Activated T-cell treated with anti-CD3 and anti-CD28 coated beads, Interleukin-2, amount 50 U/mL, for 24 hours (primary cell): Measurements from ENCODE around the gene CILP.
A peak's percentile ranks its signal among the peaks of the same experiment; 100 is the strongest.

Experiments
- DNase-seq: peaks from one replicate; pipeline ENCODE4 v3.0.0-alpha.2; 2020
- H3K27ac Mint-ChIP-seq: 2 replicates; pipeline ENCODE4 v1.8.0; 2020; ENCODE audit warnings: mild to moderate bottlenecking, mixed read lengths
- H3K27me3 Mint-ChIP-seq: 2 replicates; pipeline ENCODE4 v1.8.0; 2020; ENCODE audit warnings: mixed read lengths
- H3K36me3 Mint-ChIP-seq: 2 replicates; pipeline ENCODE4 v1.8.0; 2020; ENCODE audit warnings: low read depth, mixed read lengths
- H3K4me1 Mint-ChIP-seq: 2 replicates; pipeline ENCODE4 v1.8.0; 2020; ENCODE audit warnings: low read depth, mixed read lengths
- H3K4me3 Mint-ChIP-seq: 2 replicates; pipeline ENCODE4 v1.8.0; 2020; ENCODE audit warnings: mild to moderate bottlenecking, moderate library complexity, mixed read lengths
- H3K9me3 Mint-ChIP-seq: 2 replicates; pipeline ENCODE4 v1.8.0; 2020; ENCODE audit warnings: mixed read lengths

CILP gene

GRCh38 chr15:65172531-65172930 lies 38.7 kb downstream of the CILP start:
- Mint-ChIP-seq H3K27ac (no peak overlapping the region), H3K36me3 (peaks cover 74% of the 10 kb centered on the region), H3K27me3 (no peaks in the 10 kb centered on the region), H3K4me1 (peaks cover 3% of the 10 kb centered on the region), H3K4me3 (no peak overlapping the region), H3K9me3 (no peaks in the 10 kb centered on the region)
- no peak for DNase-seq

- Mint-ChIP-seq H3K36me3 (peaks cover 72% of the 10 kb centered on the region), H3K27me3 (no peaks in the 10 kb centered on the region), H3K27ac (peak overlapping the region; percentile 14), H3K9me3 (no peaks in the 10 kb centered on the region), H3K4me1 (peaks cover 5% of the 10 kb centered on the region), H3K4me3 (no peak overlapping the region)
- DNase-seq, result no peak
Measured at GRCh38 chr15:65171428-65171827, 39.8 kb downstream of the CILP start.

DNA sequence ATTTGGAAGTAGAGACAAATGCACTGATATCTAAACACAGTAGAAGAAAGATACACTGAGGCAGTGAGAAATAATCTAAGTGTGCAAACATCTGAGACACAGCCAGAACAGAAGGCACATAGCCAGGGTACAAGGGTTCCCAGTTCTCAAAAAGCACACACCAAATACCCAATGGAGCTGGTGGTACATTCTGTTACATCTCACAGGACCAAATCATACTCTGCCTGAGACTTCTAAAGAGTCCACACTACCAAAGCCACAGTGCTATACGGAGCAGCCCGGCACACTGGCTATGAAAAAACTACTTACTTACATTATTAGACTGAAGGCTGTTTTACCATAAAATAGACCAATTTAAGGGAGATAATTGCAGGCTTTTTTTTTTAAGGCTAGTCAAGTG lies 45.4 kb downstream of the CILP start:
- Mint-ChIP-seq H3K9me3 (no peaks in the 10 kb centered on the region), H3K4me3 (no peak overlapping the region), H3K27me3 (no peaks in the 10 kb centered on the region), H3K36me3 (peaks cover 64% of the 10 kb centered on the region), H3K4me1 (peaks cover 8% of the 10 kb centered on the region), H3K27ac (no peak overlapping the region)
- DNase-seq, result no peak

- H3K4me3 Mint-ChIP-seq, result no peak overlapping the region
- peaks cover 8% of the 10 kb centered on the region for H3K4me1 Mint-ChIP-seq
- DNase-seq, result no peak
- peaks cover 60% of the 10 kb centered on the region for H3K36me3 Mint-ChIP-seq
- no peaks in the 10 kb centered on the region for H3K9me3 Mint-ChIP-seq
- H3K27ac Mint-ChIP-seq, result no peak overlapping the region
- no peaks in the 10 kb centered on the region for H3K27me3 Mint-ChIP-seq
Measured at GRCh38 chr15:65164139-65164538, 47.1 kb downstream of the CILP start.

DNA sequence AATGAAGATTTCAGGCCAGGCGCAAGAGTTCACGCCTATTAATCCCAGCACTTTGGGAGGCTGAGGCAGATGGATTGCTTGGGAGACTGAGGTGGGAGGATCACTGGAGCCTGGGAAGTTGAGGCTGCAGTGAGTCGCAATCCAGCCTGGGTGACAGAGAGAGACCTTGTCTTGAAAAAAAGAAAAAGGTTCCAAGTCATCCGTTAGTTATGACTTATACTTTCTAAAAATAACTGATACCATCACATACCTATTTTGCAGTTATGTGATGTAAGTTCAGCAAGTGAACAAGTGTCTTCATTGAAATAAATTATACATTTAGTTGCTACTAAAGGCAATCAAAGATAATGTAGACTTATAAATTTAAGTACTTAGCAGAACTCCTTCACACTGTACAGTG lies 48.2 kb downstream of the CILP start:
- peaks cover 8% of the 10 kb centered on the region for H3K4me1 Mint-ChIP-seq
- H3K9me3 Mint-ChIP-seq, result no peaks in the 10 kb centered on the region
- DNase-seq, result no peak
- no peak overlapping the region for H3K27ac Mint-ChIP-seq
- no peak overlapping the region for H3K4me3 Mint-ChIP-seq
- H3K36me3 Mint-ChIP-seq, result peaks cover 69% of the 10 kb centered on the region
- H3K27me3 Mint-ChIP-seq, result no peaks in the 10 kb centered on the region

DNA sequence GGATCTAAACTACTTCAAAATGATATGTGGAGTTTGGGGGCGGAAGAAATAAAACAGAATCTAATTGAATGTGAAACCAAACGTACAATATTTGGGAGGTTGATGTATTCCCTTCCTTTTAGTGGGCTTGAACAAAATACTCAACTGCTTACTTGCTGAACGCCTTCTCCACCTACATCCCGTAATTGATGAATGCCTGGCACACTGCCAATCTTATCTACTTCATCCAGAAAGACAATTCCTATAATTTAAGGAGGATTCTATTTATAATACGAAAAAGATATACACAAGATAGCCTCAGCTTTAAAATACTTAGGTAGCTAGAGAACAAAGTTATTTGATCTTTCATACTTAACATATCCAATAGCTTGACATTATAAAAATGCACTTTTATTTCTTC lies 54.6 kb downstream of the CILP start:
- DNase-seq, result no peak
- Mint-ChIP-seq H3K27ac (no peak overlapping the region), H3K9me3 (no peaks in the 10 kb centered on the region), H3K4me3 (no peak overlapping the region), H3K4me1 (no peaks in the 10 kb centered on the region), H3K27me3 (no peaks in the 10 kb centered on the region), H3K36me3 (peaks cover 80% of the 10 kb centered on the region)

DNA sequence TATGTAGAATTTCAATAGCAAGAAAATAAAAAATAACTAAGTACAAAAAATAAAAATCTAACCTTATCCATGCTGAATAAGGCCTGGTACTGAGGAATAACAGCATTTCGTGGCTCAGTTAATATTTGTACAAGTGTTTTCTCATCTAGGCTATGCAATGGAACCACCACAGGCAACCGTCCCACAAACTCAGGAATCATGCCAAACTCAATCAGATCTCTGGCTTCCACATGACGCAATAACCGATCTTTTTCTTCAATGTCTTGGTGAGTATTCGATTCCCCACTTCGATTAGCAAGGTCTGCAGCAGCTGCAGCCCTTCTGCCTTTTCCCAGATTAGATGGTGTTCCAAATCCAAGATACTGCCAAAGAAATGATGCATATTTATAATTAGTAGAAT lies 56.6 kb downstream of the CILP start:
- H3K36me3 Mint-ChIP-seq, result peaks cover 87% of the 10 kb centered on the region
- no peaks in the 10 kb centered on the region for H3K27me3 Mint-ChIP-seq
- no peak for DNase-seq
- no peak overlapping the region for H3K4me3 Mint-ChIP-seq
- no peaks in the 10 kb centered on the region for H3K4me1 Mint-ChIP-seq
- H3K9me3 Mint-ChIP-seq, result no peaks in the 10 kb centered on the region
- no peak overlapping the region for H3K27ac Mint-ChIP-seq

GRCh38 chr15:65147902-65148301 lies 63.4 kb downstream of the CILP start:
- Mint-ChIP-seq H3K4me3 (no peak overlapping the region), H3K9me3 (no peaks in the 10 kb centered on the region), H3K27ac (peak overlapping the region; percentile 5), H3K27me3 (no peaks in the 10 kb centered on the region), H3K4me1 (no peaks in the 10 kb centered on the region), H3K36me3 (peaks cover 62% of the 10 kb centered on the region)
- DNase-seq, result no peak

DNA sequence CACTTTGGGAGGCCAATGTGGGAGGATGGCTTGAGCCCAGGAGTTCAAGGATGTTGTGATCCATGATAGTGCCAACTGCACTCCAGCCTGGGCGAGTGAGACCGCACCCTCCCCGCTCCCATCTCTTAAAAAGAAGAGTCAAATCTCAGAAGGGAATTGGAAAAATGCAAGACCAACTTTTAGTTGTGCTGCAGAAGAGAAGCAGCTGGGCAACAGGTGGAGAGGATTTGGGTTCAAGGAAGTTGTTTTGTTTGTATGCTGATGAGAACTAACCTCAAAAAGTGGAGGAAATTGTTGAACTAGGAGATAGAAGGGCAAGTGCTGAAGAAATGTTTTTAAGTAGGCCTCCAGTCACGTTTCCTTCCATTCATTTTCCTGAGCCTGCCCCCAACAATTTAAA lies 64.8 kb downstream of the CILP start:
- no peaks in the 10 kb centered on the region for H3K27me3 Mint-ChIP-seq
- peak overlapping the region; percentile 27 for H3K27ac Mint-ChIP-seq
- H3K9me3 Mint-ChIP-seq, result no peaks in the 10 kb centered on the region
- no peak for DNase-seq
- H3K4me1 Mint-ChIP-seq, result no peaks in the 10 kb centered on the region
- H3K36me3 Mint-ChIP-seq, result peaks cover 50% of the 10 kb centered on the region
- H3K4me3 Mint-ChIP-seq, result no peak overlapping the region
